GM18511 (cell line): ENCODE measurements around the gene TECTB.
A peak's percentile ranks its signal among the peaks of the same experiment; 100 is the strongest.

Experiments used
- ATAC-seq: cut with Tn5 transposase; IDR thresholded peaks from one replicate; pipeline ENCODE4 v1.9.1; 2021; ENCODE audit warnings: mild to moderate bottlenecking, moderate library complexity; ENCODE audit not compliant: unreplicated experiment

Gene TECTB

DNA sequence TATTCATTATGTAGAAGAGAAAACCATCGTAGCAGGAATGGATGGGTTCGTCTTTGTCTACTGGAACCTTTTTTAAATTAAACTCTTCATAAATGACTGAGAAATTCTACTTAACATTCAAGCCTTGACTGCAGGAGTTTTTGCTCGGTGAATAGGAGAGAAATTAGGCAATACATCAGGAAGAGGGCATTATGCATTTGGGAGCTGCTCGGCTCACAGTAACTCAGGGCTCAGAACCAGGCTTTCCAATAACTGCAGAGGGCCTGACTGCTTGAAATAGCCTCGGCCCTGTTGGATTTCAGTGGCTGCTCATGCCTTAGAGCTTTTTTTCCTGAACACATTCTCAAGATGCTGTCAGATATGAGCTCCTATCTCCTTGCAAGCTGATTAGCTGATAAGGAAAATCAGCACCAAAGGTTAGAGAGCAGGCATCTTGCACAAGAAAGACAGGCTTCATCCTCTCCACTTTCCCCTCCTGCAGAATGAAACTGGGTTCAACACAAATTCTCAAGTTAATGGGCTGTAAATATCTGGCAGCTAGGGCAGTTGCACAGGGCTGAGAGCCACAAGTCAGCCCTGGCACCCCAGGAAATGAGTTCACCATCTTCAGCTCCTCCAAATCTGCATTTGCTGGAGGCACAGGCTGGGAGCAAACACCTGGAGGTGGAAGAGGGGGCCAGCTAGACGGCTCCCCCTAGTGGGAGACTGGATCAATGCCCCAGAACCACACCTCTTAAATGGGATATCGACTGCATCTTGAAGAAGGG, 24.3 kb downstream of the TECTB start:
- peak; percentile 83 for ATAC-seq

DNA sequence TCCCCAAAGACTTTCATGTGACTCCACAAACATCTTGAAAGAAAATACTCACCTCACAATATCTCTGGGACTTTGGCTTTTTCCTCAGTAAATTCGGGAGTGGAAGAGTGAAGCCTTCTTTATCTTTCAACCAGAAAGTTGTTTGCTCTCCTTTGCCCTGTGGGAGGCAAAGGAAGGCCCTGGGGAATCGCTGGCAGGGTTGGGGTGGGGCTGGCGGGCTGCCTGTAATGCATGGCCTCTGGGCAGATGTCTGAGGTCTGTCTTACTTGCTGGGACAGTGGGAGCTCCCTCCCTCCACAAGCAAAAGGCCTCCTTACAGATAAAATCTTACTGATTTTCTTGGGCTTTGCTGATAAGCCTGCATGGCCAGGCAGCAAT, 24.9 kb downstream of the TECTB start:
- no peak for ATAC-seq

GRCh38 chr10:112311481-112311880, 28.3 kb downstream of the TECTB start:
- no peak for ATAC-seq

GRCh38 chr10:112313234-112313633, 30.0 kb downstream of the TECTB start:
- no peak for ATAC-seq

GRCh38 chr10:112313911-112314310, 30.7 kb downstream of the TECTB start:
- ATAC-seq: no peak

GRCh38 chr10:112314822-112315474, 31.7 kb downstream of the TECTB start:
- peak; percentile 81 for ATAC-seq

GRCh38 chr10:112327678-112328077, 44.5 kb downstream of the TECTB start:
- ATAC-seq: no peak

DNA sequence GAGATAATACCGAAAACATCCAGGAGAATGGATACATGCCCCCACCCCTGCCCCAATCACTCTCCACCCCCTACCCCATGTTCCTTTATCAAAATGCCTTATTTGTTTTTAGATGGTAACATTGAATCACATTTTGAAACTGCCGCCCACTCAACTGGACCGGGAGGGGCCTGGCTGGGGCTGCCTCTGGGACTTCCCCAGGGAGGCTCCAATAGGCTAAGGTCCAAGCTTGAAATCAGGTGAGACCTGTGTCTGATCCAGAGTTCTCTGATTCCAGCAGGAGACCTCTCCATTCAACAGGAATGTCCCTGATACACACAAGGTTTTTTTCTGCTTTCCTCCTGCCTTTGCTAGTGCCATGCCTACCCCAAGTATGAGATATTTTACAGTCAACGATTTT, 47.0 kb downstream of the TECTB start:
- no peak for ATAC-seq

DNA sequence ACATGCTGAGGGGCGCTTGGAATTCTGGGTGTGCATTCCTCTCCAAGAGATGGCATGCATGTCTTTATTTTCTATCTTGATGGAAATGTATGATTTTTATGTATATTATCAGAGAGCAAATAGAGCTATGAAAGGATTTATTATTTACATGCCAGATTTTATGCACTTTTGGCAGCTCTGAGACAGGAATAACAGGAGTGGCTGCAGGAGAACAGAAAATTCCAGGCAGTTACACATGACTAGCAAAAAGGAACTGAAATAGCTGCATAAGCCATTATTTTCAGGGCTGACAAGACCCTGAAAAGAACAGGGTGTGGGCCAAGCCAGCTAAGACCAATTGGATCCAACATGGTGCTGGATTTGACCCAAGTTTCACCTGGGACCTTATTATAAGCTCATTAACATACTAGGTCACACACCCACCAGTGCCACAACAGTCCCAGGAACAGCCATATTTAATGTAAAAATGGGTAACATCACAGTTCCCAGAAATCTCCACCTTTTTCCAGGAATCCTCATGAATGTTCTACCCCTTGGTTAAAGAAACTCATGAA, 47.5 kb downstream of the TECTB start:
- no peak for ATAC-seq

GRCh38 chr10:112332022-112332421, 48.8 kb downstream of the TECTB start:
- no peak for ATAC-seq

GRCh38 chr10:112332509-112333228, 49.5 kb downstream of the TECTB start:
- ATAC-seq: no peak

- ATAC-seq: no peak
Measured at GRCh38 chr10:112333452-112333851, 50.3 kb downstream of the TECTB start.

- ATAC-seq: no peak
Measured at GRCh38 chr10:112335111-112335867, 52.1 kb downstream of the TECTB start.

DNA sequence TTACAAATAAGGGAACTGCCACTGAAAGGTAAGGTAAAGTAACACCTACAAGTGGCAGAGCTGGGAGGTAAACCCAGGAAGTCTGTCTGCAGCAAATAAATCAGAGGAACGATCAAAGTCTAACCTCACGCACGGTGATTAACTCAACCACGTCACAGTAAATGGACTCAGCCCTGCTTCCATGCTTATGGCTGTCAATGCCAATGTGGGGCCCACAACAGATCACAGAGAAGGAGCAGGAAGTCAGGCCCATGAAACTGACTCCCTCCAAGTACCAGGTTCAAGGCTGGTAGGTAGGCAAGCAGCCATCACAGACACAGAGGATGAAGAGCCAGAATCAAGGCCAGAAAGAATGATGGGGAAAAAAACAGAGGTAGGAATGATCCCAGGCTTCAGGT, 52.7 kb downstream of the TECTB start:
- ATAC-seq: no peak

GRCh38 chr10:112336556-112337201, 53.5 kb downstream of the TECTB start:
- ATAC-seq: no peak

DNA sequence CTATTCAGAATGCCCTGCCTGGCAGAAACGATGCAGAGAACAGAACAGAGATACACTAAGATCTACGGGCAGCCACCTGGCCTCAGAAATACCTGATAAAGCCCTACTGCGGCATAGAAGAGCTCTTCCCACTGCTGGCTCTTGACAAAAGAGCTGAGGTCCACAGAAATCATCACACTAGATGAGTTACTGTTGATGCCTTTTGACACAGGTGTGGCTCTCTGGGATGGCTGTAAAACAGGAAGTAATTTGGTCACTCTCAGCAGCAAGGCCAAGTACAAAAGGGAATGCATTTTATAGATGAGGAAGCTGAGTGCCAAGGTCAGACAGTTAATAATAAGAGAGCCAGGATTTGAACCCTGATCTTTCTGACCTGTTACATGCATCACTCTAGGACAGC, 55.8 kb downstream of the TECTB start:
- ATAC-seq: no peak

GRCh38 chr10:112340601-112341000, 57.4 kb downstream of the TECTB start:
- ATAC-seq: no peak

GRCh38 chr10:112343056-112343806, 60.0 kb downstream of the TECTB start:
- ATAC-seq: no peak

DNA sequence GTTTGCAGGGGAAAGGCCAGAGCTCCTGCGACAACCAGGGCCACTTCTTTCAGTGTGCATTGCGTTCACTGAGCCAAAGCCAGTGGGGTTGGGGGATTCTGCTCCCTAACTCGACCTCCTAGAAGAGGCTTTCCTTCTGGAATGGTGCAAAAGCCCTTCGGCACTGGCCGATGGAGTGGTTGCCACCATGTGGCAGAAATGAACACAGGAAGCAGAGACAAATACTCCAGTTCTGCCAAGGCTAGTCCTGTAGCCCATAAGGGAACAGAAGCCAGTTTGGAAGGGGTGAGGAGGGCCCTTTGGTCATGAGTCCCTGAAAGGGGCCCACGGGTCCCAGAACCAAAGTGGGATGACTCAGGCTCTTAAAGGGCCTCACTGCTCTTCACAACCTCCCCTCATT, 61.1 kb downstream of the TECTB start:
- ATAC-seq: no peak

DNA sequence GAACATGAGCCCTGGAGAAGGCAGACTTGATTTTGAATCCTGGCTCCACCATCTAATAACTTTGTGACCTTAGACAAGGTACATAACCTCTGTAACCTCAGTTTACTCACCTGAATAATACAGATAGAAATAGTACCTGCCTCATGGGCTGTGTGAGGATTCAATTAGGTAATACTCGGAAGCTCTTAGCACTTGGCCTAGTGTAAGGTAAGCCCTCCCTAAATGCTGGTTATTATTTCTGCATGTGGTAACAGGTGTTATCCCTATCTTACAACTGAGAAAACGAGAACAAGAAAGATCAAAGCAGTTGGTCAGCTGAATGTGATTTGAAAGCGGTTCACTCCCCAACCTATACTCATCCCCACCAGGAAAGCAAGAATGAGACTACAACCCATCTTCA, 62.0 kb downstream of the TECTB start:
- ATAC-seq: no peak
